Loucy (cell line): Measurements from ENCODE around the gene HOXB1.

Experiments
- H2AFZ ChIP-seq: fragments of 200-600 bp; sonication (generic); 2 replicates; pipeline ENCODE4 v1.6.0; 2016; ENCODE audit warnings: antibody characterized with exemption, mild to moderate bottlenecking, low read length, moderate library complexity
- H3F3A ChIP-seq: fragments of 200-600 bp; 2 replicates; pipeline ENCODE4 v1.6.0; 2016; ENCODE audit warnings: antibody characterized with exemption, low read depth, mild to moderate bottlenecking
- H3K27me3 ChIP-seq: fragments of 200-600 bp; sonication (generic); 2 replicates; pipeline ENCODE4 v1.6.1; 2014; ENCODE audit warnings: low read length, mild to moderate bottlenecking; ENCODE audit not compliant: insufficient read depth, poor library complexity, severe bottlenecking
- H3K36me3 ChIP-seq: fragments of 200-600 bp; sonication (generic); 2 replicates; pipeline ENCODE4 v1.6.1; 2016; ENCODE audit warnings: low read length; ENCODE audit not compliant: insufficient read depth
- H3K4me1 ChIP-seq: fragments of 200-600 bp; sonication (generic); 2 replicates; pipeline ENCODE4 v1.5.1; 2014; ENCODE audit warnings: low read length, mild to moderate bottlenecking; ENCODE audit not compliant: insufficient read depth, poor library complexity, severe bottlenecking
- H3K4me2 ChIP-seq: fragments of 200-600 bp; sonication (generic); 2 replicates; pipeline ENCODE4 v1.6.0; 2014; ENCODE audit warnings: antibody characterized with exemption, low read length, low read depth, mild to moderate bottlenecking; ENCODE audit not compliant: poor library complexity, severe bottlenecking
- H3K4me3 ChIP-seq: fragments of 200-600 bp; sonication (generic); 2 replicates; pipeline ENCODE4 v1.5.1; 2014; ENCODE audit warnings: low read length, mild to moderate bottlenecking, mixed read lengths; ENCODE audit not compliant: poor library complexity, severe bottlenecking
- H3K79me2 ChIP-seq: fragments of 200-600 bp; sonication (generic); 2 replicates; pipeline ENCODE4 v1.6.1; 2014; ENCODE audit warnings: low read length; ENCODE audit not compliant: insufficient read depth
- H3K9ac ChIP-seq: fragments of 200-600 bp; sonication (generic); 2 replicates; pipeline ENCODE4 v1.6.0; 2014; ENCODE audit warnings: mild to moderate bottlenecking, low read depth, low read length, moderate library complexity; ENCODE audit not compliant: poor library complexity, severe bottlenecking
- H3K9me2 ChIP-seq: fragments of 200-600 bp; sonication (generic); replicated peaks from 2 replicates; pipeline ENCODE4 v1.6.1; 2016; ENCODE audit warnings: low read depth, low read length, mixed read lengths
- H3K9me3 ChIP-seq: fragments of 200-600 bp; sonication (generic); 2 replicates; pipeline ENCODE4 v1.6.1; 2014; ENCODE audit warnings: mild to moderate bottlenecking, antibody characterized with exemption, low read length, low read depth; ENCODE audit not compliant: insufficient read depth
- H4K20me1 ChIP-seq: fragments of 200-600 bp; sonication (generic); 2 replicates; pipeline ENCODE4 v1.6.0; 2014; ENCODE audit warnings: antibody characterized with exemption, low read length, mild to moderate bottlenecking; ENCODE audit not compliant: insufficient read depth, poor library complexity, severe bottlenecking
- EZH2phosphoT487 ChIP-seq: fragments of 200-600 bp; IDR thresholded peaks from 2 replicates; pipeline ENCODE4 v1.6.1; 2018; ENCODE audit warnings: antibody characterized with exemption, mild to moderate bottlenecking, moderate library complexity, borderline replicate concordance
- TF ChIP-seq, protein P1 (sequence below): fragments of 200-600 bp; sonication (generic); conservative IDR thresholded peaks from 2 replicates; pipeline ENCODE4 v1.5.1; 2014; ENCODE audit warnings: mild to moderate bottlenecking, antibody characterized with exemption, low read length

The HOXB1 gene

DNA sequence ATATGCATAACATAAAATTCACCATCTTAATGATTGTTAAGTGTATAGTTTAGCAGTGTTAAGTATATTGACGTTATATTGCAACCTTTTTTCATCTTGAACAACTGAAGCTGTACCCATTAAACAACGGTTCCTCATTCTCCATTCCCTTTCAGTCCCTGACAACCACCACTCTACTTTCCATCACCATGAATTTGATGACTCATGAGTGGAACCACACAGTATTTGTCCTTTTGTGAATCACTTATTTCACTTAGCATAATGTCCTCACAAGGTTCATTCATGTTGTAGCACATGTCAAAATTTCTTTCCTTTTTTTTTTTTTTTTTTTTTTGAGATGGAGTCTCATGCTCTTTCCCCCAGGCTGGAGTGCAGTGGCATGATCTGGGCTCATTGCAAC is 46.0 kb downstream of the HOXB1 start:
- Histone ChIP-seq H3K4me1 (peaks cover 57% of the 10 kb centered on the region), H3K79me2 (no peaks in the 10 kb centered on the region), H3F3A (peaks cover 6% of the 10 kb centered on the region; the same call in 1 of the 2 replicates), H3K9me2 (no peaks in the 10 kb centered on the region), H3K4me3 (no peak overlapping the region), H3K4me2 (no peak overlapping the region), H3K36me3 (no peaks in the 10 kb centered on the region), H3K9ac (no peak overlapping the region), H2AFZ (no peak overlapping the region), H4K20me1 (no peaks in the 10 kb centered on the region), H3K9me3 (no peaks in the 10 kb centered on the region), H3K27me3 (no peaks in the 10 kb centered on the region)
- TF ChIP-seq, protein P1, sequence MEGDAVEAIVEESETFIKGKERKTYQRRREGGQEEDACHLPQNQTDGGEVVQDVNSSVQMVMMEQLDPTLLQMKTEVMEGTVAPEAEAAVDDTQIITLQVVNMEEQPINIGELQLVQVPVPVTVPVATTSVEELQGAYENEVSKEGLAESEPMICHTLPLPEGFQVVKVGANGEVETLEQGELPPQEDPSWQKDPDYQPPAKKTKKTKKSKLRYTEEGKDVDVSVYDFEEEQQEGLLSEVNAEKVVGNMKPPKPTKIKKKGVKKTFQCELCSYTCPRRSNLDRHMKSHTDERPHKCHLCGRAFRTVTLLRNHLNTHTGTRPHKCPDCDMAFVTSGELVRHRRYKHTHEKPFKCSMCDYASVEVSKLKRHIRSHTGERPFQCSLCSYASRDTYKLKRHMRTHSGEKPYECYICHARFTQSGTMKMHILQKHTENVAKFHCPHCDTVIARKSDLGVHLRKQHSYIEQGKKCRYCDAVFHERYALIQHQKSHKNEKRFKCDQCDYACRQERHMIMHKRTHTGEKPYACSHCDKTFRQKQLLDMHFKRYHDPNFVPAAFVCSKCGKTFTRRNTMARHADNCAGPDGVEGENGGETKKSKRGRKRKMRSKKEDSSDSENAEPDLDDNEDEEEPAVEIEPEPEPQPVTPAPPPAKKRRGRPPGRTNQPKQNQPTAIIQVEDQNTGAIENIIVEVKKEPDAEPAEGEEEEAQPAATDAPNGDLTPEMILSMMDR: no peak
- no peak for TF ChIP-seq EZH2phosphoT487

DNA sequence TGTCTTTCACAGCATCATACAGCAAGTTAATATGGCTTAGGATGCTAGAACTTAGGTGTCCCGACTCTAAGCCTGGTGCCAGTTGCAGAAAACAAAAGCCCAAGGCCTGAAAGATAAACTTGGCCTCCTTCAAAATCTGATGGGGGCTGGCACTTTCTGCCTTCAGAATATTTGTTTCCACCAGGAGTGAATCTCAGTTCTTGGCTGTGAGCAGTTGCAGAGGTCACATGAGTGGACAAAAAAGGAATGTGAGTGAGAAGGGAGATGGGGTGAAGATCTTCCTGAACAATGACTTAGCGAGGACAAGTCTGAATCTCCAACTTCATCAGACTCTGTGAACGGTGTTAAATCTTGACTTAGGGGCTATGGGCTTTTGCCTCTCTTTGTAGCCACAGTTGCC is 46.6 kb downstream of the HOXB1 start:
- Histone ChIP-seq H3F3A (no peaks in the 10 kb centered on the region), H3K4me1 (peaks cover 51% of the 10 kb centered on the region), H3K9me2 (no peaks in the 10 kb centered on the region), H3K36me3 (no peaks in the 10 kb centered on the region), H3K79me2 (no peaks in the 10 kb centered on the region), H3K4me3 (peak overlapping the region; percentile 28), H3K9me3 (no peaks in the 10 kb centered on the region), H3K27me3 (no peaks in the 10 kb centered on the region), H4K20me1 (no peaks in the 10 kb centered on the region), H3K9ac (no peak overlapping the region), H3K4me2 (peak overlapping the region; percentile 53), H2AFZ (no peak overlapping the region)
- TF ChIP-seq, protein P1: no peak
- TF ChIP-seq EZH2phosphoT487: no peak

DNA sequence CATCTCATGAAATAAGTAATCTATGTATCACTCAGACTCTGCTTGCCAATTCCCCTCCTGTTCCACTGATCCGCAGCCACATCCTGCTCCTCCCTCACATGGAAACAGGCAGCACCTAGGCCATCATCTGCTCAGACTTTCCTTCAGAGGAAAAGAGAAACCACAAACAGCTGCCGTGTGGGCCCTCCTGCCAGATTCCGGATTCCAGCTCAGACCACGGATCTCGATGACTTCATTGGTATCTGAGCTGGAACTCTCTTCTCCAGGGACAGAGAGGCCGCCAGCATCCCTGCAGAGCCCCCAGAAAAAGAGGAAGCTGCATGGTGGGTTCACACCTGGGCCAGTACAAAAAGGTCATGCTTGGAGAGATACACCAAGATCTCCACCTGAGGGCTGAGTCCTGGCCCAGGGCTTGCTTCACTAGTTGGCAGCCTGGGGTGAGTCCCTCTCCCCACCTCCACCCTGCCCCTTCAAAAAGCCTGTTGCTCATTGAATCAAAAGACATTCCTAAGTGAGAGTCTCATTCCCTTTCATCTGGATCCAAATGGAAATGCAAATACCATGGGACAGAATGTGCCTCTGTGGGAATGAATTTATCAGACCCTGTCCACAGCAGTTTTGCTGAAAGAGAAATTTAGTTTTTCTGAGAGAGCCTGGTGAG is 47.2 kb downstream of the HOXB1 start:
- Histone ChIP-seq H2AFZ (no peak overlapping the region), H3K4me1 (peaks cover 51% of the 10 kb centered on the region), H3K79me2 (no peaks in the 10 kb centered on the region), H3K9me3 (no peaks in the 10 kb centered on the region), H3K4me3 (peak overlapping the region; percentile 28), H3F3A (no peaks in the 10 kb centered on the region), H3K9ac (no peak overlapping the region), H3K27me3 (no peaks in the 10 kb centered on the region), H4K20me1 (no peaks in the 10 kb centered on the region), H3K9me2 (no peaks in the 10 kb centered on the region), H3K4me2 (peak overlapping the region; percentile 53), H3K36me3 (no peaks in the 10 kb centered on the region)
- TF ChIP-seq EZH2phosphoT487: no peak
- TF ChIP-seq, protein P1: no peak
